DMS79 treated with DMSO at 0.1 percent for 48 hours (cell line): Measurements from ENCODE around the gene CPNE8.
"Not testable (repeated sequence)": the region's sequence is repeated elsewhere in the genome, so short reads cannot be mapped to it uniquely, and the experiment has no call there.

Experiments
- DNase-seq: peaks from one replicate; lab custom pipeline; 2025; lab: John Stamatoyannopoulos, UW

The CPNE8 gene

GRCh38 chr12:38825006-38825405 lies 80.4 kb downstream of the CPNE8 start:
- no peak for DNase-seq

- no peak for DNase-seq
These were observed 81.7 kb downstream of the CPNE8 start for GRCh38 chr12:38823738-38824137.

GRCh38 chr12:38823314-38823713 lies 82.1 kb downstream of the CPNE8 start:
- no peak for DNase-seq

- DNase-seq, result no peak
These were observed 87.4 kb downstream of the CPNE8 start for GRCh38 chr12:38817942-38818341.

DNA sequence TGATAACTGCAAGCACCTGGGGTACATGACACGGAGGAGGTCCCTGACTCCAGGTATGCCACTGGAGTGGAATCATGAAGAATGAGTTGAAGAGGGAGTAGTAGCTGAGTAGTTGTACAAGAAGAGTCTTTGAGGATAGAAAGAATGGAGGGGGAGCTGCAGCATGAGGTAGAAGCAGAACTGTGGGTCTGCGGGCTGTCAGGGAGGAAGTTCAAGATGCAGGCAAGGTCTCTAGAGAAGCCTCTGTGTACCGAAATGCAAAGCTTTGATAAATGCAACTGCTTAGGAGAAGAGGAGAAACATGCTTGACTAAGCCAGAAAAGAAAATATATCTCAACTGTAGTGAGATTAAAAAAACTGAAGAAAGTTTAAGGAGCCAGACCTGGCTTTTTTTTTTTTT lies 91.5 kb downstream of the CPNE8 start:
- no peak for DNase-seq

GRCh38 chr12:38811814-38812356 lies 93.5 kb downstream of the CPNE8 start:
- no peak for DNase-seq

DNA sequence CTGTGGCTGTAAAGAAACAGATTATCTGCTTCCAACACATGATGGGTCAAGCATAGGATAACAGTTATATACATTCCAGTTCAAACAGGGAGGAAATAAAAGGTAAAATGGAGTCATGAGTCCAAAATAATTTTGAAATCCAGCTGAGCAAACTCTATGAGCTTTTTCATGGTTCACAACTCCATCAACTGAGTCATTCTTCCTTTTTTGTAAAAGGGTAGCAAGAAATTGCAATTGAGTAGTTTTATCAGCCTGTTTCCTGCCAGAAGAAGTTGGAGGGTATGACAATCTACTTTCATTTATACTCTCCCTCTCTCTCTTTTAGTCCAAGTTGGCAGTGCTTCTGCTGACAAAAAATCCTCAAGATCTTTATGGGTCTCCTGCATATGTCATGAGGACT lies 95.6 kb downstream of the CPNE8 start:
- DNase-seq, result no peak

DNA sequence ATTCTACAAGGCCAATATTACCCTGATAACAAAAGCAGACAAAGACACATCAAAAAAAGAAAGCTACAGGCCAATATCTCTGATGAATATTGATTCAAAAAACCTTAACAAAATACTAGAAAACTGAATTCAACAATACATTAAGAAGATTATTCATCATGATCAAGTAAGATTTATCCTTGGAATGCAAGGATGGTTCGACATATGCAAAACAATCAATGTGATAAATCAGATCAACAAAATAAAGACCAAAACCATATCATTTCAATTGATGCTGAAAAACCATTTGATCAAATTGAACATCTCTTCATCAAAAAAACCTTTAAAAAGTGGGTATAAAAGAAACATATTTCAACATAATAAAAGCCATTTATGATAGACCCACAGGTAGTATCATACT lies 117.3 kb downstream of the CPNE8 start:
- no peak for DNase-seq

DNA sequence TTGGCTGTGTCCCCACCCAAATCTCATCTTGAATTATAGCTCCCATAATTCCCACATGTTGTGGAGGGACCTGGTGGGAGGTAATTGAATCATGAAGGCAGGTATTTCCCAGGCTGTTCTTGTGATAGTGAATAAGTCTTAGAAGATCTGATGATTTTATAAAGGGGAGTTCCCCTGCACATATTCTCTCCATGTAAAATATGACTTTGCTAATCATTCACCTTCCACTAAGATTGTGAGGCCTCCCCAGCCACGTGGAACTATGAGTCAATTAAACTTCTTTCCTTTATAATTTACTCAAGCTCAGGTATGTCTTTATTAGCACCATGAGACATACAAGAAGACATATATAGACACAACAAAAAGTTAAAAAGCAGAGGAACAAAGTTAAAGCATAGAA lies 120.0 kb downstream of the CPNE8 start:
- no peak for DNase-seq

DNA sequence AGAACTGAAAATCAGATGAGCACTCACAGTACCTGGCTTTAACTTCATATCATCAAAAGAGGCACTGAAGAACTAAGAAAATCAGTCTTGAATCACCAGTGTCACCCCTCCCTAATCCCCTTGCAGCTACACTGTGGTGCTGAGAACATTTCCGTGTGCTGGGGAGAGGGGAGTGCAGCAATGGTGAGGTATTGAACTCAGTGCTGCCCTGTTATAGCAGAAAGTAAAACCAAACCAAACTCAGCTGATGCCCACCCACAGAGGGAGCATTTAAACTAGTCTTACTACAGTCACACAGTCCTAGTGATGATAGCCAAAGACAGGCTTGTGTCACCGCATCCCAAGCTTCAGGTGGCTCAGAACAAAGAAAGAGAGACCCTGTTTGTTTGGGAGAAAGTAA lies 122.1 kb downstream of the CPNE8 start:
- no peak for DNase-seq

DNA sequence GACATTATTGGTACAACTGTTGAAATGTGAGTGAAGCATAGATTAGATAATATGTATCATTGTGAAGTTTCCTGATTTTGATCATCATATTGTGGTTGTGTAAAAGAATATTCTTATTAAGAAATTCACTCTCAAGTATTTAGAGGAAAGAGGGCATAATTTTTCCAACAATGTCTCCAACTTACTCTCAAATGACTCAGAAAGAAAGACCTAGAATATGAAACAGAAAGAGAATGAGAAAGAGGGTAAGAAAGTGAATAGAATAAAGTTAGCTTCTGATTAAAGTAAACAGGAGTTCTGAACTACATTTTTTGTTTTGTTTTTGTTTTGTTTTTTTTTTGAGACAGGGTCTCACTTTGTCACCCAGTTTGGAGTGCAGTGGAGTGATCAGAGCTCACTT lies 123.0 kb downstream of the CPNE8 start:
- DNase-seq, result no peak

GRCh38 chr12:38776647-38777046 lies 128.7 kb downstream of the CPNE8 start:
- DNase-seq, result no peak

DNA sequence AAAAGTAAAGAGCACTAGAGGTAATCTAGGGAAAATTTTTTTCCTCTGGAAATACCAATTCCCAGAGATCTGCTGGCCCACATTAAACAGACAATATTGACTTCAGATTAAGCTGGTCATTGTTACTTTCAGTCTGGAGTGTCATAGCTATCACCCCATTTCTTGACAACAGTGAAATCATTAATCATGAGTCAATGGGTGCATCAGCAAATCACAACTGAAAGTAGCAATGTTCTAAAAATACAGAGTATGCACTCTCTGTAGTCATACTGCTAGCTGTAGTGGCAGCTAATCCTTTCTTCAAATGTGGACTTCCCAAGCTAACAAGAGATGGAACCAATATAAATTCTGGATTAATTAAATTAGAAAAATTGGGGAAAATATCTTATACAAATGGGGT lies 129.9 kb downstream of the CPNE8 start:
- no peak for DNase-seq

GRCh38 chr12:38772437-38772836 lies 133.0 kb downstream of the CPNE8 start:
- DNase-seq, result no peak

GRCh38 chr12:38771871-38772270 lies 133.5 kb downstream of the CPNE8 start:
- DNase-seq, result no peak

GRCh38 chr12:38761636-38762342 lies 143.6 kb downstream of the CPNE8 start:
- no peak for DNase-seq

GRCh38 chr12:38761111-38761510 lies 144.3 kb downstream of the CPNE8 start:
- DNase-seq, result no peak

GRCh38 chr12:38759621-38760020 lies 145.8 kb downstream of the CPNE8 start:
- DNase-seq, result no peak

DNA sequence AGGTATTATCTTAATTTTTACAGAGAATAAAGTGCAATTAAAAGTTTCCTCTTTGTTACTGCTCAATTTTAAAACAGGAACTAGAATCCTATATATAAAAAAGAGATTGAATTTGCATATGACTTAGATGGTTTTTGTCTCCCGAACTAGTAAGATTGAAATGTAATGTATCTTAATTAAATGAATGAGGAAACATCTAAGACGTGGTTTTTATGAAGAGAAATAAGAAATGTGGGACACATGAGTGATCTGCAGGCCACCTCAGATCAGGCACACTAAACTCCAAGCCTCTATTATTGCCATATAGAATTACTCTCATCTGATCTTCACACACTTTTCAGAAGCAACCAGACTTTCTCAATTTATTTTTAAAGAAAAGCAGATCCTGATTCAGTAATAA lies 158.6 kb downstream of the CPNE8 start:
- DNase-seq, result no peak

GRCh38 chr12:38745601-38746000 lies 159.8 kb downstream of the CPNE8 start:
- DNase-seq, result no peak

GRCh38 chr12:38744041-38744440 lies 161.3 kb downstream of the CPNE8 start:
- no peak for DNase-seq

DNA sequence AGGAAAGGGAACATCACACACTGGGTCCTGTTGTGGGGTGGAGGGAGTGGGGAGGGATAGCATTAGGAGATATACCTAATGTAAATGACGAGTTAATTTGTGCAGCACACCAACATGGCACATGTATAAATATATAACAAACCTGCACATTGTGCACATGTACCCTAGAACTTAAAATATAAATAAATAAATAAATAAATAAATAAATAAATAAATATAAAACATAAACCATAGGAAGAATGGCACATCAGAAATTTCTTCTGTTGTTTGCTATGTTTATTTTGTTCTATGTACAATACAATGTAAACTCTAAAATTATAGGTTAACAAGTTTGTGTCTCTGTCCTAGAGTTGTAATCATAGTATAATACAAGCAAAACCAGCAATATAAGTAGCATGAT lies 162.9 kb downstream of the CPNE8 start:
- DNase-seq, result not testable (repeated sequence)

DNA sequence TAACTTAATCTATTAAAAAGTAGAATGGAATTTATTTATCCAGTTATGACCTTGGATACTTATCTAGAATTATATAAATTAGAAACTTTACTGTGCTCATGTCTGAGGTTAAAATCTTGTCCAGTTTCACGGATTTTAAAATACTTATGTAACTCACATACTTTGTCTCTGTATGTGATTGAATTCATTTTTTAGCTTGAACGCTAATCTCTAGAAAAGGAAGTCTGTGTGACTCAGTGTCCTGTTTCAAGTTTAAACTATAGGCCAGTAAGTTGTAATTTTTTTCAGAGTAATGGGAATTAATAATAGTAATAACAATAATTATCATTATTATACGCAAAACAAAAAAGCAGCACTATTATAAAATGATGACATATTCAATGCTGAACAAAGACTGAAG lies 168.6 kb downstream of the CPNE8 start:
- DNase-seq, result no peak

DNA sequence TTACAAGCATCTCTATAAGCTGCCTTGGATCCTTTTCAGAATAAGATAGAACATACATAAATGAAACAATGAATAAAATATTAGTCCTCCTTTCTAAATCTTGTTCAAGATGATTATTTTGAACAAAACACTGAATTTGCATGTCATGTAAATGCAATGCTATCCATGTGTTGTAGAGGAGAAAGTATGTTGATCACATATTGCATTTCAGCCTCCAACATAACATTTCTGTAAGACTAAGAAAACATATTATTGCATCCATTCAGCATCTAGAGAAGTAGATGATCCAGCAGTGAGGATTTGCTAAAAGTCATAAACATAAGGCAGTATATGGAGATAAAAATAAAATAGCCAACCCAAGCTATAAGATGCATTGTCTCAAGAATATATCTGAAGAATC lies 172.6 kb downstream of the CPNE8 start:
- no peak for DNase-seq
